Stimulated activated memory B cell treated with anti-CD40 and anti-IgM and Interleukin-4, amounts not matched to agents 10 μg/mL and 1 μg/mL and 100 μg/mL, for 72 hours (primary cell): ENCODE results near the gene KLC1.

Experiments
- ATAC-seq: fragments of 150-1000 bp; cut with Tn5 transposase; 2 replicates; pipeline ENCODE4 v1.10.0; 2021
- H3K27ac Mint-ChIP-seq: one replicate; pipeline ENCODE4 v1.8.0; 2022; ENCODE audit warnings: mild to moderate bottlenecking, mixed read lengths
- H3K27me3 Mint-ChIP-seq: one replicate; pipeline ENCODE4 v1.8.0; 2022; ENCODE audit warnings: mixed read lengths
- H3K36me3 Mint-ChIP-seq: one replicate; pipeline ENCODE4 v1.8.0; 2022; ENCODE audit warnings: mixed read lengths
- H3K4me1 Mint-ChIP-seq: one replicate; pipeline ENCODE4 v1.8.0; 2022; ENCODE audit warnings: mixed read lengths
- H3K4me3 Mint-ChIP-seq: one replicate; pipeline ENCODE4 v1.8.0; 2022; ENCODE audit warnings: mild to moderate bottlenecking, moderate library complexity, mixed read lengths
- H3K9me3 Mint-ChIP-seq: one replicate; pipeline ENCODE4 v1.8.0; 2022; ENCODE audit warnings: mixed read lengths

The KLC1 gene

DNA sequence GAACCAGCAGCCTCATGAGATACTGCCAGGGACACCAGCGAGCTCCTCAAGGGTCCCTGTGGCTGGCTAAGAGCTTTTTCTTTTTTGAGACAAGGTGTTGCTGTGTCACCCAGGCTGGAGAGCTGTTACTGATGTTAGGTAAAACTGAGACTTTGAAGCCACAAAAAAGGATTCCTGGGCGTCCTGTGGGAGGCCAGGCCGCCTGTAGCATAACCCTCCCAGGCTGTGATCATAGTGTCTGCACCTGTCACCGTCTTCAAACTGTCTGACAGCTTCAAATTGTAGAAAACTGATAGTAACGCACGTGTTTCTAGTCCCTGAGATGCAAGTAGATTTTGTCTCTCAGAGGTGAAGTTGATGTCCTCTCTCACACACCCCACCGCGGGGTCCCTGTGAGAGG is 90.7 kb downstream of the KLC1 start:
- Mint-ChIP-seq H3K4me1 (peaks cover 33% of the 10 kb centered on the region), H3K36me3 (no peaks in the 10 kb centered on the region), H3K4me3 (no peak overlapping the region), H3K9me3 (no peaks in the 10 kb centered on the region), H3K27me3 (no peaks in the 10 kb centered on the region), H3K27ac (no peak overlapping the region)
- ATAC-seq: no peak

- H3K27me3 Mint-ChIP-seq: no peaks in the 10 kb centered on the region
- no peak for ATAC-seq
- H3K4me3 Mint-ChIP-seq: no peak overlapping the region
Measured at GRCh38 chr14:103721334-103722120, 92.5 kb downstream of the KLC1 start.

GRCh38 chr14:103723748-103724081 is 94.7 kb downstream of the KLC1 start:
- H3K36me3 Mint-ChIP-seq: peaks cover under 1% of the 10 kb centered on the region
- peaks cover 12% of the 10 kb centered on the region for H3K4me1 Mint-ChIP-seq
- no peaks in the 10 kb centered on the region for H3K27me3 Mint-ChIP-seq
- H3K9me3 Mint-ChIP-seq: no peaks in the 10 kb centered on the region
- no peak overlapping the region for H3K27ac Mint-ChIP-seq
- H3K4me3 Mint-ChIP-seq: no peak overlapping the region
- ATAC-seq: no peak

More at GRCh38 chr14:103721334-103722120, 92.5 kb downstream of the KLC1 start:
- no peak overlapping the region for H3K27ac Mint-ChIP-seq
- peaks cover 31% of the 10 kb centered on the region for H3K4me1 Mint-ChIP-seq
- no peaks in the 10 kb centered on the region for H3K36me3 Mint-ChIP-seq
- H3K9me3 Mint-ChIP-seq: no peaks in the 10 kb centered on the region

DNA sequence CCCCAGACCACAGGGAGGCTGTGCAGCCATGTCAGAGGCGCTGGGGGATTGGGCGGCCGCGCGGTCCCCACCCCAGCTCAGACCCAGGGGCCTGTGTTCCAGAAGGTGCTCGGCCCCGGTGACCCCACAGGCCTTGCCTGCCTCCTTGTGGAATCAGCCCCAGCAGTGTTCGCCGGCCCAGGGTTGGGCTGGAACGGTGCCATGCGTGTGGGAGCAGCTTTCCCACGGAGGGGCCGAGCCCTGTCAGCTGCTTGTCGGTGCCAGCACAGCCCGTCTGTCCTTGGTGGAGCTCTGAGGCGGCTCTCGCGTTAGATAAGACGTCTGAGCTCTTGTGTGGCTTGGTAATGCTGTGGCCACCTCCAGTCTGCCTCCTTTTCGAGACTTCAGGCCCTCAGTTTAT is 95.1 kb downstream of the KLC1 start:
- peak; percentile 26 for ATAC-seq
- Mint-ChIP-seq H3K4me1 (peaks cover 8% of the 10 kb centered on the region), H3K4me3 (no peak overlapping the region), H3K27me3 (no peaks in the 10 kb centered on the region), H3K36me3 (peaks cover 4% of the 10 kb centered on the region), H3K9me3 (no peaks in the 10 kb centered on the region), H3K27ac (no peak overlapping the region)

GRCh38 chr14:103725001-103725682 is 96.1 kb downstream of the KLC1 start:
- ATAC-seq: no peak
- Mint-ChIP-seq H3K27ac (no peak overlapping the region), H3K27me3 (no peaks in the 10 kb centered on the region), H3K36me3 (peaks cover 14% of the 10 kb centered on the region), H3K9me3 (no peaks in the 10 kb centered on the region), H3K4me3 (no peak overlapping the region), H3K4me1 (no peaks in the 10 kb centered on the region)

DNA sequence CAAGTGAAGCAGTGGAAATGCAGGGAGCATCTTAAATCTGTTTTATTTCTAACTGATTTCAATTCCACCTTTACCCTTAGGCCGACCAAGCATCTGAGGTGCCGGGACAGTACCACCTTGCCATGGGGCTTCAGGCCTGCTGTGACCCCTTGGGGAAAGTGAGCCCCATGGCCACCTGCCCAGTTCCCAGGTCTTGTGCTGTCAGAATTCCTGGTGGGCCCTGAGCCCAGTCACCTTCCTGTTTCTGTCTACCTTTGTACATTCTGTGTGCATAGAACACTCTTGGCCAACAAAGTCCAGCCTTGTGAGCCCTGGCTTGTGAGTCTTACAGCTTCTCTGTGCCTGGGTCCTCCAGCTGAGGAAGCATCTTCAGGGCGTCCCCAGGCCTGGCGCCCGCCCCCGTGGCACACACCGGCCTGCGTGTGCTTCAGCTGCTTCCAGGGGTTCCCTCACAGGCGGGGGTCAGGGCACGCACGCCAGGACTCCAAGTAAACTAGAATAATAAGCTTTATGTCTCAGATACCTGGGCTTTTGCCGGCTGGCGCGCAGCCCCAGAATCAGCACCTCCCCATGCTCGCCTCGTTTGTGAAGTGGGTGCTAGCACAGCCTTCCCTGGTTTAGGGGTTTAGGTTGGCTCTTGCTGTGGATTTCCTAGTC is 96.9 kb downstream of the KLC1 start:
- no peak overlapping the region for H3K27ac Mint-ChIP-seq
- H3K9me3 Mint-ChIP-seq: no peaks in the 10 kb centered on the region
- no peaks in the 10 kb centered on the region for H3K27me3 Mint-ChIP-seq
- H3K4me1 Mint-ChIP-seq: no peaks in the 10 kb centered on the region
- ATAC-seq: no peak
- H3K4me3 Mint-ChIP-seq: no peak overlapping the region
- H3K36me3 Mint-ChIP-seq: peaks cover 15% of the 10 kb centered on the region

DNA sequence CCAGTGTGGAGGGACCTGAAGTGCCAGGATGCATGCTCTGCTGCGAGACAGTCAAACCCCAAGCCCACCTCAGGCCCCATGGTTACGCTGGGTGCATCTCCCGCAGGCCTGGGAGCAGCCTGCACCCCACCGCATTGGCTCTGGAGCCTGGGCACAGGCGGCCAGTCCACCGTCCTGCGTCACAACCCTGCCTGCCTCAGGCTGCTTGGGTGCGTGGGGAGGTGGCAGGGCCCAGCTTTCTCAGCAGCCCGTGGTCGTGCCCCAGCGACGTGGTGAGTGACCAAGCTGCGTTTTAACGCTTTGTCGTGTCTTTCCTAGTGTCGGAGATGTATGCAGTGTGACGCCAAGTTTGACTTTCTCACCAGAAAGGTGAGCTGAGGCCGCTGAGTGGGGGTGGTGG is 97.5 kb downstream of the KLC1 start:
- ATAC-seq: no peak
- H3K9me3 Mint-ChIP-seq: no peaks in the 10 kb centered on the region
- peaks cover 15% of the 10 kb centered on the region for H3K36me3 Mint-ChIP-seq
- no peak overlapping the region for H3K4me3 Mint-ChIP-seq
- no peaks in the 10 kb centered on the region for H3K4me1 Mint-ChIP-seq
- H3K27ac Mint-ChIP-seq: no peak overlapping the region
- H3K27me3 Mint-ChIP-seq: no peaks in the 10 kb centered on the region

DNA sequence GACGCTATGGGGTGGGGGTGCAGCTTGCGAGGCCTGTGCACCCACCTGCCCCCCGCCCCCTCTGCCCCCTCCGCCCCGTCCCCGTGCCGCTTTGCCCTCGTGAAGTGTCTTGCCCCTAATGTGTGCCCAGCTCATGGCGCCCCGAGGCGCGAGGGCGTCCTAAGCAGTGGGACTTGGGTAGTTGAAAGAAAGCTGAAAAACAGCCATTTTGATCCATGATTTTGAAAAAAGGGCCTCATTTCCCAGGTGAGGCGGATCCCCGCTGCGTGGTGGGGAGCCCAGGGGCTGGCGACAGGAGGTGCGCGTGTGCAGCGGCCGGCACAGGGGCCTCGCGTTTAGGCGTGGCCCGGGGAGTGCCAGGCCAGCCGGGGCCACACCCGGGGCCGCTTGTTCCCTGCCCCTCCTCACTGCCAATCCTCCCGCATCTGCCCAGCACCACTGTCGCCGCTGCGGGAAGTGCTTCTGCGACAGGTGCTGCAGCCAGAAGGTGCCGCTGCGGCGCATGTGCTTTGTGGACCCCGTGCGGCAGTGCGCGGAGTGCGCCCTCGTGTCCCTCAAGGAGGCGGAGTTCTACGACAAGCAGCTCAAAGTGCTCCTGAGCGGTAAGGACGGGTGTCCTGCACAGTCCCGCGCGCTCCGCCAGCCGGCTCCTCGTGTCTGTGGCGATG is 98.4 kb downstream of the KLC1 start:
- H3K4me3 Mint-ChIP-seq: no peak overlapping the region
- H3K9me3 Mint-ChIP-seq: no peaks in the 10 kb centered on the region
- no peak overlapping the region for H3K27ac Mint-ChIP-seq
- no peak for ATAC-seq
- no peaks in the 10 kb centered on the region for H3K27me3 Mint-ChIP-seq
- H3K36me3 Mint-ChIP-seq: peaks cover 15% of the 10 kb centered on the region
- H3K4me1 Mint-ChIP-seq: no peaks in the 10 kb centered on the region

GRCh38 chr14:103728141-103728540 is 99.1 kb downstream of the KLC1 start:
- no peak overlapping the region for H3K27ac Mint-ChIP-seq
- H3K27me3 Mint-ChIP-seq: no peaks in the 10 kb centered on the region

DNA sequence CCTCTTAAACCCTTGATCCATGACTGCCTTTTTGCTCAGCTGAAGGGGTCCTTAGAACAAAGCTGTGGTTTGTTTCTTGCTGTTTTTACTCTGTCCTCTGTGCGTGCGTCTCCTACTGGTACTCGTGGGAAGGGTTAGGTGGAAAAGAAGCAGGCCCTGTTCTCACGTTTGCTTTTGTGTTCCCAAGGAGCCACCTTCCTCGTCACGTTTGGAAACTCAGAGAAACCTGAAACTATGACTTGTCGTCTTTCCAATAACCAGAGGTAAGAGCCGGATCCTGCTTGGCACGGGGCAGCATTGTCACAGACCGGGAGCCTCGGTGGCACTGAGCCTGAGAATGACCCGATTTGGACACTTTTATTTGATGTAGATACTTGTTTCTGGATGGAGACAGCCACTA is 99.7 kb downstream of the KLC1 start:
- ATAC-seq: no peak
- Mint-ChIP-seq H3K27ac (no peak overlapping the region), H3K36me3 (peaks cover 22% of the 10 kb centered on the region), H3K27me3 (no peaks in the 10 kb centered on the region), H3K9me3 (no peaks in the 10 kb centered on the region), H3K4me3 (no peak overlapping the region), H3K4me1 (no peaks in the 10 kb centered on the region)

More at GRCh38 chr14:103728141-103728540, 99.1 kb downstream of the KLC1 start:
- H3K36me3 Mint-ChIP-seq: peaks cover 22% of the 10 kb centered on the region
- H3K4me1 Mint-ChIP-seq: no peaks in the 10 kb centered on the region
- ATAC-seq: no peak
- H3K4me3 Mint-ChIP-seq: no peak overlapping the region
- H3K9me3 Mint-ChIP-seq: no peaks in the 10 kb centered on the region

GRCh38 chr14:103729496-103730448 is 100.8 kb downstream of the KLC1 start:
- ATAC-seq: no peak
- Mint-ChIP-seq H3K36me3 (peaks cover 27% of the 10 kb centered on the region), H3K4me1 (no peaks in the 10 kb centered on the region), H3K9me3 (no peaks in the 10 kb centered on the region), H3K27ac (no peak overlapping the region), H3K27me3 (no peaks in the 10 kb centered on the region), H3K4me3 (no peak overlapping the region)

DNA sequence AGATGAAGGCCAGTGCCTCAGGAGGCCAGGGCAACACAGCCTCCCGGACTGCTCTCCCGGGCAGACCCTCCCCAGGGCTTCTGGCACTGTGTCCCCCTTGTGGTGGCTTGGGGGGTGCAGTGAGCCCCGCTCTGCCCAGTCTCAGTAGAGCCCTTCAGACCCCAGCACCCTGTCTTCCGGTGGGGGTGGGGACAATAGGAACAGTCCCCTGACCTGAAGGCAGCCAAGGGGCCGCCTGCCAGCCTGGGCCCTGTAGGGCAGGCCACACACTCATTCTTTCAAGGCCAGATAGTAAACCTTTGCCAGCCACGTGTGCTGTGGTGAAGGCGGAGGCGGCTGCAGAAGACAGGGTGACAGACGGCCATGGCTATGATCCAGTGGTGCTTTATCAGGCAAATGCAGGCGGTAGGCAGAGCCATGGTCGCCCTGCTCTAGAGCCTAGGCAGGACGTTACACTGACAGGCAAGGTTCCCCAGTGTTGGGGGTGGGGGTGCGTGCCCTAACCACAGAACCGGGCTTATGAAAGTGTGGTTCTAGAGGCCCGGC is 101.6 kb downstream of the KLC1 start:
- Mint-ChIP-seq H3K4me3 (no peak overlapping the region), H3K4me1 (no peaks in the 10 kb centered on the region), H3K36me3 (peaks cover 28% of the 10 kb centered on the region), H3K27ac (no peak overlapping the region), H3K27me3 (no peaks in the 10 kb centered on the region), H3K9me3 (no peaks in the 10 kb centered on the region)
- no peak for ATAC-seq

DNA sequence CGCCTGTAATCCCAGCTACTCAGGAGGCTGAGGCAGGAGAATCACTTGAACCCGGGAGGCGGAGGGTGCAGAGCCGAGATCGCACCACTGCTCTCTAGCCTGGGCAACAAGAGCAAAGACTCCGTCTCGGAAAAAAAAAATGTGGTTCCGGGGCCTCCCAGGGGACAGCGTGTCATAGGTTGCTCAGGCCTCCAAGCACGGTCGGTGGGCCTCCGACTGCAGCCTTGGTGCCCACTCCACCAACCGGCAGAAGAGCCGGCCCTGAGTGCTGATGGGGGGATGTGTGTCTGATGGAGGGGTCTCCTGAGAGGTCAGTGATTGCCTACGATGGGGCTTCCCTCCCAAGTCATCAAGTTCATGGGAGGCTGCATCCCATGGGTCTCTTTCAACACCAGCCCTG is 102.5 kb downstream of the KLC1 start:
- H3K36me3 Mint-ChIP-seq: peaks cover 28% of the 10 kb centered on the region
- H3K9me3 Mint-ChIP-seq: no peaks in the 10 kb centered on the region
- no peak overlapping the region for H3K4me3 Mint-ChIP-seq
- no peaks in the 10 kb centered on the region for H3K27me3 Mint-ChIP-seq
- H3K4me1 Mint-ChIP-seq: no peaks in the 10 kb centered on the region
- H3K27ac Mint-ChIP-seq: no peak overlapping the region
- no peak for ATAC-seq
